Tibial nerve (tissue), 4 donors: Measurements from ENCODE around the gene SLC26A9. TPM values are rescaled to one million over a fixed set of nuclear protein-coding genes. Genes with fewer than 3 reads are reported as not detected.

Experiments
- DNase-seq, 2 donors: peaks; one replicate each; pipeline ENCODE4 v3.0.0-alpha.2; 2019; ENCODE audit warnings: low spot score in 2 of 2
- H3K27ac ChIP-seq, 4 donors: fragments of 200-600 bp; sonication (generic) in 3 of 4; one replicate each; pipeline ENCODE4 v1.5.1; 2017 to 2019; ENCODE audit warnings: mild to moderate bottlenecking in 1 of 4
- H3K27me3 ChIP-seq, 2 donors: fragments of 200-600 bp; sonication (generic) in 1 of 2; one replicate each; pipeline versions ENCODE4 v1.5.1 to v1.6.0; 2017 to 2019
- H3K36me3 ChIP-seq, 3 donors: fragments of 200-600 bp; sonication (generic); one replicate each; pipeline ENCODE4 v1.5.1; 2018 to 2019
- H3K4me1 ChIP-seq, 4 donors: fragments of 200-600 bp; sonication (generic) in 3 of 4; one replicate each; pipeline ENCODE4 v1.5.1; 2017 to 2019
- H3K4me3 ChIP-seq, 4 donors: fragments of 200-600 bp; sonication (generic) in 3 of 4; one replicate each; pipeline ENCODE4 v1.5.1; 2017 to 2019; ENCODE audit warnings: mild to moderate bottlenecking in 1 of 4, moderate library complexity in 1 of 4
- H3K9me3 ChIP-seq, 4 donors: fragments of 200-600 bp; sonication (generic) in 3 of 4; one replicate each; pipeline ENCODE4 v1.5.1; 2017 to 2019
- EP300 ChIP-seq, 2 donors: sonication (generic); formaldehyde crosslinking; IDR thresholded peaks; one replicate each; pipeline ENCODE4 v1.6.1; 2017; ENCODE audit warnings: antibody characterized with exemption in 2 of 2, mild to moderate bottlenecking in 1 of 2
- POLR2A ChIP-seq, 2 donors: fragments of 450-650 bp; IDR thresholded peaks; one replicate each; pipeline ENCODE4 v1.6.1; 2017; ENCODE audit warnings: antibody characterized with exemption in 2 of 2, mild to moderate bottlenecking in 2 of 2, moderate library complexity in 2 of 2
- WGBS, 2 donors: methylation state at CpG; one replicate each; pipeline ENCODE4 v1.1.5; 2018; 5-methylcytosine and 5-hydroxymethylcytosine counted together
- total RNA-seq, 4 donors: library from RNA; depleted of rRNA; stranded (reverse); fragments of >200 nt; gene quantifications; one replicate each; pipeline ENCODE4 v1.1.0, GENCODE V29; 2016
- TF ChIP-seq, protein P1 (sequence below), 5 experiments: fragments of 200-600 bp in 3 of 5; fragments of 450-650 bp in 2 of 5; sonication (generic) in 3 of 5; IDR thresholded peaks; one replicate each; pipeline ENCODE4 v1.5.1; 2016 to 2019; ENCODE audit warnings: antibody characterized with exemption in 5 of 5, mild to moderate bottlenecking in 3 of 5, moderate library complexity in 2 of 5

SLC26A9 gene
- total RNA-seq, 4 donors from 2014 or later, result not detected

DNA sequence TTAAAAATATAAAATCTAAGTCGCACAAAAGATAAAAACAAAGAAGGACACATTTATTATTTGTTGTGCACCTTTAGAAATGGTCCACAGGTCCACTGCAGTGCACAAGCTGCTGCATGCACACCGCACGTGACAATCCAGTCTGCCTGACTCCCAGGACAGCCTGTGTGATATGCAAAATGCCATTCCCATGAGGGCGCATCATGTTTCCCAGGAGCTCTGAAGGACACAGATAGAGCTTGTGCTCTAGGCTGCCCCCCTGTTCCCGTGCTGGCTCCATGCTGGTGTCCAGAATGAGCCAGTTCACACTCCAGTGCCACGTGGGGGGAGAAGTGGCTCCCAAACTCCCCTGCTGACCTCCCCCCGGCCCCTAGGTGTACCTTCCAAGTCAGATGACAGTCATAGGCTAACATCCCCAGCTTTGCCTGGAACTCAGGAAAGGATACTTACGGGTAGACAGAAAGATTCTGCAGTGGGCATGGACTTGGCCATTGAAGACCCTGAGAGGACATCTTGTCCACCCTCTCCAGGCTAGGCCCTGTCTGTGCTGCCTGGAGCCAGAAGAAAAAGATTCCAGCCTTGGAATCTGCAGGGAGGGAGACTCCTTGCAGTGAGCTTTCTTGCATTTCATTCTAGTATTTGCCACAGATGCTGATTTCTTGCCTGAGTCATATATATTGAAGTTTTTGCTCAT is 33.6 kb upstream of the SLC26A9 start:
- TF ChIP-seq EP300 (IDR thresholded peaks at IDR 0.05), result no peak
- TF ChIP-seq, protein P1, sequence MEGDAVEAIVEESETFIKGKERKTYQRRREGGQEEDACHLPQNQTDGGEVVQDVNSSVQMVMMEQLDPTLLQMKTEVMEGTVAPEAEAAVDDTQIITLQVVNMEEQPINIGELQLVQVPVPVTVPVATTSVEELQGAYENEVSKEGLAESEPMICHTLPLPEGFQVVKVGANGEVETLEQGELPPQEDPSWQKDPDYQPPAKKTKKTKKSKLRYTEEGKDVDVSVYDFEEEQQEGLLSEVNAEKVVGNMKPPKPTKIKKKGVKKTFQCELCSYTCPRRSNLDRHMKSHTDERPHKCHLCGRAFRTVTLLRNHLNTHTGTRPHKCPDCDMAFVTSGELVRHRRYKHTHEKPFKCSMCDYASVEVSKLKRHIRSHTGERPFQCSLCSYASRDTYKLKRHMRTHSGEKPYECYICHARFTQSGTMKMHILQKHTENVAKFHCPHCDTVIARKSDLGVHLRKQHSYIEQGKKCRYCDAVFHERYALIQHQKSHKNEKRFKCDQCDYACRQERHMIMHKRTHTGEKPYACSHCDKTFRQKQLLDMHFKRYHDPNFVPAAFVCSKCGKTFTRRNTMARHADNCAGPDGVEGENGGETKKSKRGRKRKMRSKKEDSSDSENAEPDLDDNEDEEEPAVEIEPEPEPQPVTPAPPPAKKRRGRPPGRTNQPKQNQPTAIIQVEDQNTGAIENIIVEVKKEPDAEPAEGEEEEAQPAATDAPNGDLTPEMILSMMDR (IDR thresholded peaks at IDR 0.05), result no peak
- no peak for TF ChIP-seq POLR2A (IDR thresholded peaks at IDR 0.05)
- Histone ChIP-seq H3K27ac (no peak overlapping the region), H3K27me3 (no peaks in the 10 kb centered on the region), H3K36me3 (no peaks in the 10 kb centered on the region), H3K9me3 (no peaks in the 10 kb centered on the region), H3K4me3 (no peak overlapping the region), H3K4me1 (no peaks in the 10 kb centered on the region)
- DNase-seq, result no peak
- 62 to 86% methylated on average over 6 to 8 of the region's 8 CpGs for WGBS, 2 donors

DNA sequence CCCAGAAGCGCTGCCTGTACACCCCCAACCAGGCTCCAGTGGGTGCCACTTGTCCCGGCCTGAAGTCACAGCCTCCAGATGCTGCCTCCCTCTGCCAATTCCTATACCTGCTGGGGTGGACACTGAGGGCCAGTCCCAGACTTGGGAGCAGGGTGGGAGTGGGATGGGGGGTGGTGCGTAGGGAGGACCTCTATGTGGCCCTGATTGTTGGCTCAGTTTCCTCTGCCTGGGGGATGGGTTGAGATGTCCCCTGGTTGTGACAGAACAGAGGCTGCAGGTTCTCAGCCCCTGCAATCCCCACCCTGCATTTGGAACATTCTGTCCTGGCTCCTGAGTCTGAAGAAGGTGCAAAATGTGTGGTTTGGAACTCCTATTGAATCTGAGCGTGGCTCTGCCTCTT is 32.8 kb upstream of the SLC26A9 start:
- Histone ChIP-seq H3K4me3 (no peak overlapping the region), H3K36me3 (no peaks in the 10 kb centered on the region), H3K9me3 (no peaks in the 10 kb centered on the region), H3K27ac (no peak overlapping the region), H3K27me3 (no peaks in the 10 kb centered on the region), H3K4me1 (no peaks in the 10 kb centered on the region)
- TF ChIP-seq POLR2A (IDR thresholded peaks at IDR 0.05) (no peak), EP300 (IDR thresholded peaks at IDR 0.05) (no peak)
- TF ChIP-seq, protein P1 (IDR thresholded peaks at IDR 0.05), result no peak
- DNase-seq, result no peak
- 68 to 80% methylated on average over 4 of the region's 4 CpGs for WGBS, 2 donors

DNA sequence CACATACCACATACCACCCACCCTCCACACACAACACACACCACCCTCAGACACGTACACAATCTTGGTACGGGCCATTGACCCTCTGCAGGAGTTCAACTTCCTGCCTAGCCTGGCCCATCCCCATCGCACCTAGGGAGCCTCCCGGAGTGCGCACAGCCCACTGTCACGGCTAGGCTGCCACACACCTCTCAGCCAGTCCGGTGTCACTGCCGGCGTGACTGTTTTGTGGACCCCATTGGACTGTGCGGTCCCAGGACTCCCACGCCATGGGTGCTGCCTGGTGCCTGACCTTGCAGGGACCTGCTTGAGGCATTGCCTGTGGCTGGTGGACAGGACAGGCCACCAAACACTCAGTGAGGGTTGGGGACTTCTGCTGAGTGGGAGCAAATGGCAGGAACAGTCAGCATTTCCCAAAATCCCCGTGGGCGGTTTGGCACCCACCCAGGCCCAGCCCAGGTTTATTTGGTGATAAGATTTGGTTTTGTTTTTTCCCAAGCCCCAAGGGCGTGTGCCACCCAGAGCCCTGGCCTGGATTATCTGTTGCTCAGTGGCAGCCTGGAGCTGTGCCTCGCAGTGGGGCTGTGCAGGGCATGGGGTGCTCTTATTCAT is 32.2 kb upstream of the SLC26A9 start:
- Histone ChIP-seq H3K27ac (no peak overlapping the region), H3K4me3 (no peak overlapping the region), H3K9me3 (no peaks in the 10 kb centered on the region), H3K27me3 (no peaks in the 10 kb centered on the region), H3K4me1 (no peaks in the 10 kb centered on the region), H3K36me3 (no peaks in the 10 kb centered on the region)
- no peak for DNase-seq
- 68 to 71% methylated on average over 15 of the region's 15 CpGs for WGBS, 2 donors
- TF ChIP-seq, protein P1 (IDR thresholded peaks at IDR 0.05), result no peak
- TF ChIP-seq POLR2A (IDR thresholded peaks at IDR 0.05) (no peak), EP300 (IDR thresholded peaks at IDR 0.05) (no peak)

DNA sequence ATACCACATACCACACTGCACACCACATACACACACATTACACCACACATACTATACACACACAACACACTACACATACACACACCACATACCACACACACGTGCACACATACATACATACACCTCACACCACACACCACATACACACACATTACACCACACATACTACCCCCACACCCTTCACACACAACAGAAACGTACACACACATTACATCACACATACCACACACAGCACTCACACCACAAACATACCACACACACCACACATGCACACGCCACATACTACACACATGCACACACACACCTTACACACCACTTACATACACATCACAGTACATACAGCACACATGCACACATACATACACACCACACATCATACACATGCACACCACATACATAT is 31.5 kb upstream of the SLC26A9 start:
- Histone ChIP-seq H3K4me1 (no peaks in the 10 kb centered on the region), H3K36me3 (no peaks in the 10 kb centered on the region), H3K27me3 (no peaks in the 10 kb centered on the region), H3K9me3 (no peaks in the 10 kb centered on the region), H3K4me3 (no peak overlapping the region), H3K27ac (no peak overlapping the region)
- no peak for DNase-seq
- TF ChIP-seq, protein P1 (IDR thresholded peaks at IDR 0.05), result no peak
- no peak for TF ChIP-seq EP300 (IDR thresholded peaks at IDR 0.05)
- TF ChIP-seq POLR2A (IDR thresholded peaks at IDR 0.05), result no peak
- WGBS, 2 donors, result 86% methylated on average over 3 of the region's 3 CpGs

DNA sequence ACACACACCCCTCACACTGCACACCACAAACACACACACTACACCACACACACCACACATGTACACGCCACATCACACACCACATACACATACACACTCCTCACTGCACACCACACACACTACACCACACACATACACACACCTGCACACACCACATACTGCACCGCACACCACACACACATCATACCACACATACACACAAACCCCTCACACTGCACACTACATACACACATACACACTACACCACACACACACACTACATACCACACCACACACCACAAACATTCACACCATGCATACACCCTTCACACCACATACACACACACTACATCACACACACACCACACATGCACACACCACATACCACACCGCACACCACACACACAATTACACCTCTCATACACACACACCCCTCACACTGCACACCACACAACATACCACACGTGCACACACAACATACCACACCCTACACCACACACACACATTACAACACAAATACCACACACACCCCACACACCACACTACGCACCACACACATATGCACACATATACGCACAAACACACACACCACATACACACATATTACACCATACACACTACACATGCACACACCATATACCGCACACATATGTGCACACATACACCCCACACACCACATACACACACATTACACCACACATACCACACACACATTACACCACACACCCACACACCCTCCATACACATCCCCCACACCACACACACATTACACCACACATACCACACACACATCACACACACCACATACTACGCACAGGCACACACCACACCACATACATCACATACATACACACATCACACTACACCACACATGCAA is 30.3 kb upstream of the SLC26A9 start:
- no peak overlapping the region for H3K4me3 ChIP-seq
- DNase-seq, result no peak
- H3K36me3 ChIP-seq, result no peaks in the 10 kb centered on the region
- no peaks in the 10 kb centered on the region for H3K9me3 ChIP-seq
- 96% methylated on average over 8 of the region's 8 CpGs for WGBS, 2 donors
- TF ChIP-seq, protein P1 (IDR thresholded peaks at IDR 0.05), result no peak
- TF ChIP-seq EP300 (IDR thresholded peaks at IDR 0.05) (no peak), POLR2A (IDR thresholded peaks at IDR 0.05) (no peak)
- H3K27me3 ChIP-seq, result no peaks in the 10 kb centered on the region
- no peak overlapping the region for H3K27ac ChIP-seq
- H3K4me1 ChIP-seq, result no peaks in the 10 kb centered on the region
